Measurements from ENCODE around the gene AGAP2. TPM values are rescaled to one million over a fixed set of nuclear protein-coding genes. Genes with fewer than 3 reads are reported as not detected.
A peak's percentile ranks its signal among the peaks of the same experiment; 100 is the strongest.

AGAP2 gene
- total RNA-seq, 1 donor from 2014 or later = 2.8 TPM

DNA sequence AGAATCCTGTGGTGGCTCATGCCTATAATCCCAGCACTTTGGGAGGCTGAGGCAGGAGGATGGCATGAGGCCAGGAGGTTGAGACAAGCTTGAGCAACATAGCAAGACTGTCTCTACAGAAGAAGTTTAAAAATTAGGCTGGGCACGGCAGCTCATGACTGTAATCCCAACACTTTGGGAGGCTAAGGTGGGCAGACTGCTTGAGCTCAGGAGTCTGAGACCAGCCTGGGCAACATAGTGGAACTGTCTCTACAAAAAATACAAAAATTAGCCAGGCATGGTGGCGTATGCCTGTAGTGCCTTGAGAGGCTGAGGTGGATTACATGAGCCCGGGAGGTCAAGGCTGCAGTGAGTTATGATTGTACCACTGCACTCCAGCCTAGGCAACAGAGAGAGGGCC, 29.3 kb upstream of the AGAP2 start:
- DNase-seq (ENCODE audit: low spot score) = no peak

DNA sequence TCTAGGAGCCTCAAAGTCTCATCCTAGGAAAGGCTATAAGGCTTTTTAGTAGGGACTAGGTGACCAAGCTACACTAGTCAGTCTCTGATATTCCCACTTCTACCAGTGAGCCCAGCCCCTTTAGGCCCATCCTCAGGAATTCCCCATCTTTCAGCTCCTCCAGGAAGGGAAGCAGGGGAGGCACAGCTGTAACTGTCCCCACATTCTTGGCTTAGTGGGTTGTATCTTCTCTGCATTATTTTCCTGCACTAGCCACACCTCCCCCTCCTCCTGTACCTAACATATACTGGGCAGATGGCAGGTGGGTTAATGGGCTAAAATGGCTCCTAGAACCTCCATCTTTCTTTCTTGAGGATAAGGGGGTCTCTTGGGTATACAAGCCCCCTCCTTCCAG, 28.8 kb upstream of the AGAP2 start:
- DNase-seq (ENCODE audit: low spot score) = no peak

DNA sequence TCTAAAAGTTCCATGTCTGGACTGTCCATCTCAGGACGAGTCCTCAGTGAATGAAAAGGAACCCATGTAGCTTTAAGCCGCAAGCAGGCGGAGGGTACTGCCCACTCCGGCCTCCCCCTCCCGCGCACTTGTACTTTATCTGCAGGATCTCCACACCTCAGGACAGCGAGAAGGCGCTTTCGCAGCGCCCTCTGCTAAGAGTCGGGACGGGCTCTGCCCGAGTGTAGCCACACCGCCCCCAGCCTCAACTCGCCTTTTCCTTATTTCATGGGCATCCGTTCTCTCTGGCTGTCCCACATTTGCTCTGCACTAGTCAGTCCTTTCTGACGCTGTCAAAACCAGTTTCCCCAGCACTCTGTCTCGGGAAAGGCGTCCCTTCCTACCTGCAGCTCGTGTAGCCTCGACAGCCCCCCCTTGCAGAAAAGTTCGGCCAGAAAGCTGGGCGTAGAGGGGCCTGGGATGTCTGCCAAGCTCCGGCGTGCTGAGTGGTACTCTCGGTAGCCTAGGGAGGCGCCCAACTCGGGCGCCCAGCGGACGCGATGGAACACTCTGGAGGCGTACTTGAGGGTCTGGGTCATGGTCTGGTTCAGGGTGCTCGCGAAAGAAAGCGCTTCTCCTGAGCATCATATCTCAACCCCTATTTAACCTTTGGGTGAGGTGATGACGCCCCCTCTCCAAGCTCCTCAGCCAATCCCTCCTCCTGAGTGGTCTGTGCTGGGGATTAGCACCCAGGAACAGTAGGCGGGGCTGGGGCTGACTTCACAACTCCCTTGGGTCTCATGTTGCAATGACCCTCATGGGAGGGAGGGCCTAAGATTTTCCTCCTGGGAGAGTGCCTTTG, 28.1 kb upstream of the AGAP2 start, which contains the start of gene CYP27B1:
Gene CYP27B1 (minus strand): TSS at position 615 of the 841 bp plus-strand sequence. CDS start 37 bp downstream, at position 578.
- no peak for DNase-seq (ENCODE audit: low spot score)

- DNase-seq (ENCODE audit: low spot score) = no peak
These were observed 27.3 kb upstream of the AGAP2 start for GRCh38 chr12:57765698-57766463.

- DNase-seq (ENCODE audit: low spot score) = no peak
These were observed 26.6 kb upstream of the AGAP2 start for GRCh38 chr12:57765003-57765697.

DNA sequence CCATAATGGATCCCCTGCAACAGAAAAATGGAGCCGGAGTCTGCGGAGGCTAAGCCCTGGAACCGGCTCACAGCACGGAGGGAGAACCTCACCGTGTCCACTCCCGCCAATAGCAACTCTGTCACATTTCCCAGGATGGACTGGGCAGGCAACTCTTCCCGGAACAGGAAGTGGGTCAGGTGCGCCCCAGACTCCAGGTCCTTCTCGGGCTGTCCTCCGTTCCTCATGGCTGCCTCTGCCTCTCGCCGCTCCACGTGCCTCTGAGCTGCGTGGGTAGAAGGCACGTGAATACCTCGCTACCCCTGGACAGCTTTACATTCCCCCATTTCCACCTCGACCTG, 26.1 kb upstream of the AGAP2 start:
- DNase-seq (ENCODE audit: low spot score) = no peak

GRCh38 chr12:57763881-57764661, 25.5 kb upstream of the AGAP2 start:
- DNase-seq (ENCODE audit: low spot score) = no peak

DNA sequence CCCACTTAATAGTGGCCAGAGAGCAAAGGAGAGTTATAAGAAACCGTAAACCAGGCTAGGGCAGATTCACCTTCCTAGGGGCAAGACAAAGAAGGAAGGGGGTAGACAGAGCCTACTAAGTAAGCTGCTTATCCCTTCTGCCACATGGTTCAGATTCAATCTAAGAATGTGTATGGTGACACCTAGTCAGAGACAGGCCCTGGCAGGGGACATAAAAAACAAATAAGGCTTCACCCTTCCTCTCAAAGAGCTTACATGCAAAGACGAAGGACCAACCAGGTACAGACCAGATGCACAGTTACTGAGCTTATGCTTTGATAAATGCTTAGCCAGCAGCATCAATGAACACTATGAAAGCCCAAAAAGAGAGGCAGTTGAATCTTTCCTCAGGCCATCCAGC, 23.9 kb upstream of the AGAP2 start:
- no peak for DNase-seq (ENCODE audit: low spot score)

GRCh38 chr12:57761391-57761998, 23.0 kb upstream of the AGAP2 start:
- no peak for DNase-seq (ENCODE audit: low spot score)

DNA sequence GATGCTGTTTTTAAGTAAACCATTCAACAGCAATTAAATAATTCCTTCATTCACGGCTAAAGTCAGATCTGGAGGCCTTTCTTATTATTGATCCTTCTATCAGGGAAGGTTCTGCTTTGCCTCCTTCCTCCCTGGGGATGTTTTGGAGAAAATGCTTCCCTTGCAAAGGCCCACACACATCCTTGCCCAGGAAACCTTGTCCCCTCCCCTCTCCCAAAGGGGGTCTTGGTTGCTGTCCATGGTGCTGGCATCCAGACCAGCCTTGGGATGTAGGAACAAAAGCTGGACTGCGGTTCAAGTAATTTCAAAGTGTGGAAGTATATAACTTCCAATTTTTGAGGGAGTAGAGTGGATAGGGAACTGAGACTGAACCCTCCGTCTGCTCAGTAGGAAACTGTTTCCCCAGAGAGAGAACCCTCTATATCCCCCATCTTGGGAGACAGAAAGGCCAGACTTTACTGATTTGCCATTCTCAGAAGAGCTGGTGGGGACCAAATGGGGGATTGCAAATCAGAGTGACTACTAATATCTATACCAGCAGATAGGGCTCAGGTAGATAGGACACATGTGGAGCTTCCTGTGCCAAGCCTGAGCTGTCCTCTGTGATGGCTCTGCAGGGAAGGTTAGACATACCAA, 21.9 kb upstream of the AGAP2 start:
- DNase-seq (ENCODE audit: low spot score) = no peak

DNA sequence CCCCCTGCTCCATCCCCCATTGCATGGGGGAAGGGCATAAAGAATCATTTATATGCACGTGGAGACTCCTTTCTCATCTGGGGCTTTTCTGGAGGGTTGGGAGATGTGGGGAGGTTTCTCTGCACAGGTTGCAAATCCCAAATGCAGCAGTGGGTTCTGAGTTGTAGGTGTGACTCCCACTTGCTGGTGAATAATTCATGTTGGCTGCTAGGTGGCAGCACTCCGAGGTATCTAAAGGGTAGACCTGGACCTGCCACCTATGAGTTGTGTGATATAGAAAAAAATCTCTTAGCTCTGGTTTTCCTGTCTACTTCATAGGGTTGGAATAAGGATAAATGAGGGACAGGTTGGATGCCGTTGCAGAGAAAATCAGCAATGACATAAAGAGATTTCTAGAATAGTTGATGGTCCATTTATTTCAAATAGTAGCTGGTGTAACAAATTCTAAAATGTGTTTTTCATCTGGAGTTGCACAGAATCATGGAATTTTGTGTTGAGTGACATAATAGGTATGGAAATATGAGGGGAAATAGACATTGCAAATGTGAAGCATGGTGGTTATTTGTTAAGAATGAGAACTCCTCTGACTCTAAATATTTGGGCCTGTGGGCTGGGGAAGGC, 20.9 kb upstream of the AGAP2 start:
- DNase-seq (ENCODE audit: low spot score) = no peak

DNA sequence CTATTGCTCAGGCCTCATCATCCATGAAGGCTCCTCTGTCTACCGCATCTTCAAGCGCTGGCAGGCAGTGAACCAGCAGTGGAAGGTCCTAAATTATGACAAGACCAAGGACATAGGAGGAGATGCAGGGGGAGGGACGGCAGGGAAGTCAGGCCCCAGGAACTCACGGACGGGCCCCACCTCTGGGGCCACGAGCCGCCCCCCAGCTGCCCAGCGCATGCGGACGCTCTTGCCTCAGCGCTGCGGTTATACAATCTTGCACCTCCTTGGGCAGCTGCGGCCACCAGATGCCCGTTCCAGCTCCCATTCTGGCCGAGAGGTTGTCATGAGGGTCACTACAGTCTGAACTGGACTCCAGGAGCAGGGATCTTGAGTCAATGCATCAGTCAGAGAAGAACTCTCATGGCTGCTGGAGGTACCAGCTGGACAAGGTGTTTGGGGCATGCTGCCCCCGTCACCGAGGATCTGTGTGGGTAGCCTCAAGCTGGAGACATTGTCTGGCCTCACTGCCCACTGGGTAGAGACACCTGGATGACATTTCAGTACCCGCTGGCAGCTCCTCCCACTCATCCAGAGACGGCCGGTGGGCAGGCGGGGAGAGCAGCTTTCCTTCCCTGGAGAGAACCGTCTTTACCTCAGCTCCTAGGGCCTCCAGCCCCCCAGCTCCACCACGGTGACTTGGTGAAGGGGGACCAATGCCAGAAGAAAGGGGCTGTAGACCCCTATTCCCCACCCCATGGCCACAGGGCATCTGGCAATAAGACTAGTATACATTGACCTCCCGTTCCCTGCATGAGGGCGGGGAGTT, 20.2 kb upstream of the AGAP2 start:
- DNase-seq (ENCODE audit: low spot score) = no peak

- no peak for DNase-seq (ENCODE audit: low spot score)
These were observed 19.2 kb upstream of the AGAP2 start for GRCh38 chr12:57757771-57758170.

GRCh38 chr12:57756406-57757341, 18.1 kb upstream of the AGAP2 start:
- DNase-seq (ENCODE audit: low spot score) = no peak

DNA sequence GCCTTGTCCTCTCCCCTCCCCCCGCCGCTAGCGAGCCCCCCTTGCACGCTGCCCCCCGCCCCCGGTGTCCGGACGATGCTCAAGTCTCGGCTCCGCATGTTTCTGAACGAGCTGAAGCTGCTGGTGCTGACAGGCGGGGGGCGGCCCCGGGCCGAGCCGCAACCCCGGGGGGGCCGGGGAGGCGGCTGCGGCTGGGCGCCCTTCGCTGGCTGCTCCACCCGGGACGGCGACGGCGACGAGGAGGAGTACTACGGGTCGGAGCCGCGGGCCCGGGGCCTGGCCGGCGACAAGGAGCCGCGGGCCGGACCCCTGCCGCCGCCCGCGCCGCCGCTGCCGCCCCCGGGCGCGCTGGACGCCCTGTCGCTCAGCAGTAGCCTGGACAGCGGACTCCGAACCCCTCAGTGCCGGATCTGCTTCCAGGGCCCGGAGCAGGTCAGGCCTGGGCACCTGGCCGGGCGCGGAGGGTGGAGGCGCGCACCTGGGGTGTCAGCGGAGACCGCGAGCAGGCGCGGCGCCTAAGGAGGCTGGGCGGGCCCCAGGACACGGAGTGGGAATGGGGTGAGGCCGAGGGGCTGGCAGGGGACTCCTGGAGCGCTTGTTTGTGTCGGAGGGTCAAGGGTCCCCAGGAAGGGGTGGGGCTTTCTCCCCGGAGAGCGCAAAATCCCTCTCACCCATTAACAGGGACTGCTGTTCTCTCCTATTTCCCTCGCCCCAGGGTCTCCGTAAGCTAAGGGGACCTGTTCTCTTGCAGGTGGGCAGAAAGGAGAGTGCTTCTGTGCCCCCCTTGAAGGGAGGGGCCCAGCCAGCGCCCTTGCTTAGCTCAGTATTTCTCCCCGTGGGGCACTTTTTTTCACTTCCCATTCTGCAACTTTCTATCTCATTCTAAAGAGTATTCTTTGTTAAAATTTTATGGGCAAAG, 17.2 kb upstream of the AGAP2 start:
- no peak for DNase-seq (ENCODE audit: low spot score)

DNA sequence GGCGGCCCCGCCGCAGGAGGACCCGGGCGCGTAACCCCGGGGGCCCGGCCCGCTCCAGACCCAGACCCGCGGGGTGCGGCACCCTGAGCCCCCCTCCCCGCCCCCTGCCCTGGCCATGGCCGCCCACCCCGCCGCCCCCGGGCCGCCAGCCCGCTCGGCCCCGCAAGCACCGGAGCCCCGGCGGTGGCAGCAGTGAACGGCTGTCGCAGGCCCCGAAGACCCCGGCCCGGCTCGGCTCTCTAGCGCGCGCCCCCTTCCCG, 16.6 kb upstream of the AGAP2 start:
- no peak for DNase-seq (ENCODE audit: low spot score)

- peak; percentile 82 for DNase-seq (ENCODE audit: low spot score)
These were observed 16.1 kb upstream of the AGAP2 start, which contains the start of gene MARCHF9 for GRCh38 chr12:57754411-57755193. Gene MARCHF9 (plus strand): TSS chr12:57755103. CDS start chr12:57755529, 426 bp downstream.

Measured in ureter (tissue), 1 donor.